ENCODE measurements around the gene SUV39H2.

- TF ChIP-seq CTCF (IDR thresholded peaks at IDR 0.05): no peak
- no peak for TF ChIP-seq POLR2A (IDR thresholded peaks at IDR 0.05)
These were observed 32.3 kb downstream of the SUV39H2 start for GRCh38 chr10:14910953-14911352.
